K562 (cell line): ENCODE results near the gene ATL3. TPM values are rescaled to one million over a fixed set of nuclear protein-coding genes. Genes with fewer than 3 reads are reported as not detected.
"Not testable (repeated sequence)": the region's sequence is repeated elsewhere in the genome, so short reads cannot be mapped to it uniquely, and the experiment has no call there.

ENCODE experiments used
- ATAC-seq: fragments of 200-7000 bp; cut with Tn5 transposase; 3 replicates; pipeline ENCODE4 v1.9.1; 2020; ENCODE audit warnings: moderate library complexity
- BruUV-seq: library from RNA; stranded (reverse); fragments of 400-500 nt; replicated peaks from 2 replicates; lab custom pipeline; 2021; lab: Mats Ljungman, UMichigan
- CTCF ChIA-PET: fragments of 300-600 bp; formaldehyde crosslinking; extraction: SDS; loops from one replicate; lab custom pipeline; 2021; ENCODE audit warnings: low intra/inter-chr PET ratio; lab: Yijun Ruan, JAX
- POLR2A ChIA-PET: fragments of 300-600, 350-650 bp; sonication (Branson Sonifier 250); formaldehyde crosslinking; extraction: SDS; loops from one replicate; lab custom pipeline; 2021; ENCODE audit warnings: antibody characterized with exemption, inconsistent platforms; lab: Yijun Ruan, JAX
- DNase-seq, 4 experiments: peaks; one replicate each; pipeline versions ENCODE4 v3.0.0 to v3.0.0-alpha.2; 2011 to 2018; ENCODE audit warnings: low spot score in 3 of 4, mixed read lengths in 3 of 4; ENCODE audit errors: extremely low read depth in 1 of 4
- FAIRE-seq: peaks from 2 replicates; lab custom pipeline; 2011; peaks lifted over from hg19 to GRCh38; lab: Jason Lieb, UNC
- H2AFZ ChIP-seq: 2 replicates; pipeline ENCODE4 v1.6.0; 2011; ENCODE audit warnings: low read depth, low read length, control low read depth, inconsistent platforms
- H3K27ac ChIP-seq: fragments of 200-600 bp; 3 replicates; pipeline ENCODE4 v1.8.0; 2011; ENCODE audit warnings: low read depth, mild to moderate bottlenecking, control low read depth, inconsistent platforms, low read length, moderate library complexity, mixed read lengths; ENCODE audit errors: extremely low read depth
- H3K27me3 ChIP-seq, 2 experiments: fragments of 300-600 bp in 1 of 2; 2 replicates in 1 of 2; 3 replicates in 1 of 2; pipeline versions ENCODE4 v1.6.0 to v1.8.0; 2011; ENCODE audit warnings: inconsistent platforms in 2 of 2, low read length in 2 of 2, mild to moderate bottlenecking in 1 of 2, mixed read lengths in 1 of 2, moderate library complexity in 1 of 2; ENCODE audit not compliant: control insufficient read depth in 2 of 2, insufficient read depth in 2 of 2
- H3K36me3 ChIP-seq: fragments of 300-600 bp; 3 replicates; pipeline ENCODE4 v1.8.0; 2011; ENCODE audit warnings: mild to moderate bottlenecking, low read length, inconsistent platforms; ENCODE audit not compliant: control insufficient read depth, insufficient read depth
- H3K4me1 ChIP-seq, 2 experiments: fragments of 200-600 bp in 1 of 2; replicated peaks in 1 of 2; 2 replicates in 1 of 2; 3 replicates in 1 of 2; pipeline versions ENCODE4 v1.5.1 to v1.8.0; 2011; ENCODE audit warnings: inconsistent platforms in 2 of 2, low read length in 2 of 2, mild to moderate bottlenecking in 1 of 2, mixed read lengths in 1 of 2, moderate library complexity in 1 of 2; ENCODE audit not compliant: control insufficient read depth in 2 of 2, insufficient read depth in 2 of 2
- H3K4me2 ChIP-seq: 2 replicates; pipeline ENCODE4 v1.6.1; 2011; ENCODE audit warnings: low read length, control low read depth, inconsistent platforms, mixed read lengths; ENCODE audit not compliant: insufficient read depth
- H3K4me3 ChIP-seq: fragments of 200-600 bp; sonication (generic), shearing (Covaris generic); 2 replicates; pipeline ENCODE4 v1.5.1; 2016; ENCODE audit warnings: control low read depth, inconsistent platforms
- H3K79me2 ChIP-seq: fragments of 200-600 bp; 3 replicates; pipeline ENCODE4 v1.8.0; 2011; ENCODE audit warnings: low read length, inconsistent platforms; ENCODE audit not compliant: control insufficient read depth, insufficient read depth
- H3K9ac ChIP-seq, 2 experiments: 2 replicates each; pipeline versions ENCODE4 v1.6.0 to v1.6.1; 2011; ENCODE audit warnings: low read depth in 2 of 2, low read length in 2 of 2, control low read depth in 1 of 2, inconsistent platforms in 1 of 2, mild to moderate bottlenecking in 1 of 2, mixed read lengths in 1 of 2; ENCODE audit not compliant: insufficient read depth in 1 of 2
- H3K9me1 ChIP-seq: one replicate; pipeline ENCODE4 v1.6.0; 2011; ENCODE audit warnings: inconsistent platforms, mild to moderate bottlenecking, low read length, moderate library complexity; ENCODE audit not compliant: control insufficient read depth, insufficient read depth
- H3K9me3 ChIP-seq: replicated peaks from 2 replicates; pipeline ENCODE4 v1.5.1; 2011; ENCODE audit warnings: low read depth, low read length, inconsistent platforms; ENCODE audit not compliant: control insufficient read depth, insufficient read depth
- H4K20me1 ChIP-seq: replicated peaks from 2 replicates; pipeline ENCODE4 v1.6.1; 2011; ENCODE audit warnings: low read length, inconsistent platforms, mixed read lengths; ENCODE audit not compliant: control insufficient read depth, insufficient read depth
- CEBPG ChIP-seq, 3 experiments: fragments of 200-800 bp in 1 of 3; sonication (Bioruptor generic) in 1 of 3; sonication (generic) in 1 of 3; formaldehyde crosslinking in 1 of 3; IDR thresholded peaks in 2 of 3; conservative IDR thresholded peaks in 1 of 3; 2 replicates each; pipeline versions ENCODE4 v1.6.1 to v1.8.0; 2016 to 2022; ENCODE audit warnings: missing compliant biosample characterization in 2 of 3, missing genetic modification characterization in 2 of 3, mild to moderate bottlenecking in 1 of 3, missing genetic modification reagents in 1 of 3
- CXXC5 ChIP-seq: fragments of 250-450 bp; sonication (Bioruptor Pico); IDR thresholded peaks from 2 replicates; pipeline ENCODE4 v1.8.0; 2022; ENCODE audit warnings: inconsistent platforms, mild to moderate bottlenecking, moderate library complexity
- NR2C2 ChIP-seq, 2 experiments: fragments of 200-800 bp in 1 of 2; sonication (Bioruptor generic) in 1 of 2; sonication (generic) in 1 of 2; formaldehyde crosslinking in 1 of 2; IDR thresholded peaks; 2 replicates each; pipeline versions ENCODE4 v1.6.1 to v1.8.0; 2016 to 2022; ENCODE audit warnings: mild to moderate bottlenecking in 1 of 2, missing compliant biosample characterization in 1 of 2, missing genetic modification characterization in 1 of 2, missing genetic modification reagents in 1 of 2
- TBL1XR1 ChIP-seq, 2 experiments: IDR thresholded peaks; 2 replicates each; pipeline ENCODE4 v1.6.1; 2012; ENCODE audit warnings: improper control_type of control experiment in 2 of 2, low read length in 2 of 2, mild to moderate bottlenecking in 1 of 2
- ZNF592 ChIP-seq: fragments of 450-650 bp; IDR thresholded peaks from 2 replicates; pipeline ENCODE4 v1.6.1; 2017; ENCODE audit warnings: antibody characterized with exemption, mild to moderate bottlenecking
- WGBS: fragments of 100-300 bp; shearing (Covaris generic); methylation state at CpG from one replicate; pipeline ENCODE4 v1.1.6; 2016; ENCODE audit warnings: low coverage, mixed read lengths; ENCODE audit not compliant: insufficient coverage; ENCODE audit errors: missing lambda C conversion rate; 5-methylcytosine and 5-hydroxymethylcytosine counted together
- in situ Hi-C: fragments of 300-500 bp; cut with MboI; formaldehyde crosslinking; loops from 4 replicates; pipeline ENCODE4 v1.15.0; 2018; ENCODE audit warnings: inconsistent platforms, mixed read lengths
- intact Hi-C: fragments of 100-400 bp; cut with micrococcal nuclease; formaldehyde crosslinking; loops from 2 replicates; pipeline ENCODE4 v1.14.2; 2022
- polyA plus RNA-seq, 8 experiments: library from polyadenylated mRNA; depleted of rRNA in 4 of 8; stranded (reverse) in 5 of 8; unstranded in 3 of 8; fragments of >200 nt; fragmentation: Nextera tagmentation in 2 of 8; fragmentation: Illumina TruSeq in 1 of 8; extraction: Ambion mirVana in 2 of 8; extraction: Trizol in 1 of 8; gene quantifications; 2 replicates each; pipeline versions ENCODE4 v1.2.1 to v1.2.3, GENCODE V29; 2011 to 2014; ENCODE audit warnings: inconsistent platforms in 1 of 8, missing spikeins in 1 of 8
- total RNA-seq, 7 experiments: library from RNA; depleted of rRNA in 6 of 7; stranded (reverse); fragments of >200 nt in 6 of 7; fragmentation: Illumina TruSeq in 2 of 7; extraction: Trizol in 2 of 7; gene quantifications; 2 replicates each; pipeline versions ENCODE4 v1.2.1 to v1.2.3, GENCODE V29; 2011 to 2021; ENCODE audit warnings: low replicate concordance in 1 of 7

The ATL3 gene
- total and polyA plus RNA-seq, 9 of the 15 experiments (the other 6 are each of a cell fraction or from before 2014, with no cell fraction given), result 18.2 to 39.8 (median 23.9) TPM

GRCh38 chr11:63685158-63685721 lies 14.1 kb upstream of the ATL3 start:
- Histone ChIP-seq H3K4me2 (peak overlapping the region; percentile 65; the same call in 1 of the 2 replicates), H3K27ac (peak overlapping the region; percentile 53; the same call in 2 of the 3 replicates), H3K4me1 (peaks cover 30 to 54% of the 10 kb centered on the region in 2 experiments), H3K79me2 (peaks cover 87% of the 10 kb centered on the region), H3K36me3 (peaks cover 14% of the 10 kb centered on the region; the same call in 2 of the 3 replicates)
- BruUV-seq; H4K20me1 ChIP-seq; in situ Hi-C loops; DNase-seq; FAIRE-seq; CTCF ChIA-PET; H3K4me3 ChIP-seq; H3K9me1 ChIP-seq; H3K9ac ChIP-seq; H3K9me3 ChIP-seq; intact Hi-C loops; ATAC-seq; H2AFZ ChIP-seq; H3K27me3 ChIP-seq; TF ChIP-seq CEBPG (tag; conservative IDR thresholded peaks at IDR 0.05 in 1 of 2, IDR thresholded peaks at IDR 0.05 in 1 of 2); NR2C2 (CRISPR knock-in tag; IDR thresholded peaks at IDR 0.05): not testable (repeated sequence)
- POLR2A ChIA-PET, result interaction anchor here (0.7 to 2.4 kb wide), 4 partner anchors 9 to 16 kb away, joined by 3 to 7 read pairs (median 4); no protein-coding TSS in a partner anchor
- TF ChIP-seq TBL1XR1 (IDR thresholded peaks at IDR 0.05; ENCODE audit: low read length in 2 of 2) (0 out of 4 replicates have a peak, but pooled peaks of 1 of the 2 experiments have one; percentile 14), CEBPG (CRISPR knock-in tag; IDR thresholded peaks at IDR 0.05) (0 out of 2 replicates have a peak, but pooled peaks have one; percentile 21), ZNF592 (0 out of 2 replicates have a peak, but pooled peaks have one; percentile 20), CXXC5 (CRISPR knock-in tag) (0 out of 2 replicates have a peak, but pooled peaks have one; percentile 2), NR2C2 (tag; IDR thresholded peaks at IDR 0.05) (peak; percentile 46; the same call in 1 of the 2 replicates)
- 58% methylated on average over 7 of the region's 7 CpGs for WGBS
